Endothelial cell (in vitro differentiated cells): ENCODE results near the gene DLEC1. TPM values are rescaled to one million over a fixed set of nuclear protein-coding genes. Genes with fewer than 3 reads are reported as not detected.

Experiments
- DNase-seq: peaks from one replicate; pipeline ENCODE4 v3.0.0; 2021; ENCODE audit warnings: low spot score
- H3K27ac Mint-ChIP-seq: one replicate; pipeline ENCODE4 v1.8.0; 2021; ENCODE audit warnings: mixed read lengths, inconsistent platforms; ENCODE audit not compliant: unreplicated experiment
- H3K27me3 Mint-ChIP-seq: one replicate; pipeline ENCODE4 v1.8.0; 2021; ENCODE audit warnings: mild to moderate bottlenecking, moderate library complexity, mixed read lengths, inconsistent platforms; ENCODE audit not compliant: unreplicated experiment
- H3K36me3 Mint-ChIP-seq: one replicate; pipeline ENCODE4 v1.8.0; 2021; ENCODE audit warnings: mild to moderate bottlenecking, low read depth, mixed read lengths, inconsistent platforms; ENCODE audit not compliant: unreplicated experiment
- H3K4me1 Mint-ChIP-seq: one replicate; pipeline ENCODE4 v1.8.0; 2021; ENCODE audit warnings: mild to moderate bottlenecking, mixed read lengths, inconsistent platforms; ENCODE audit not compliant: unreplicated experiment
- H3K4me3 Mint-ChIP-seq: one replicate; pipeline ENCODE4 v1.8.0; 2021; ENCODE audit warnings: mild to moderate bottlenecking, mixed read lengths, inconsistent platforms; ENCODE audit not compliant: unreplicated experiment
- H3K9me3 Mint-ChIP-seq: one replicate; pipeline ENCODE4 v1.8.0; 2021; ENCODE audit warnings: mixed read lengths, inconsistent platforms; ENCODE audit not compliant: unreplicated experiment
- CTCF ChIP-seq: fragments of 200-600 bp; sonication (generic); IDR thresholded peaks from one replicate; pipeline ENCODE4 v1.5.0; 2021; ENCODE audit warnings: antibody characterized with exemption; ENCODE audit not compliant: unreplicated experiment
- total RNA-seq: library from RNA; stranded (reverse); fragmentation: NEBNext Ultra II Directional; extraction: Animal tissue kit (Norgen Biotek cat#: 25700); gene quantifications from one replicate; pipeline ENCODE4 v1.2.1, GENCODE V29; 2021; ENCODE audit not compliant: unreplicated experiment

The DLEC1 gene
- total RNA-seq, 1 donor from 2014 or later: 0.62 TPM

DNA sequence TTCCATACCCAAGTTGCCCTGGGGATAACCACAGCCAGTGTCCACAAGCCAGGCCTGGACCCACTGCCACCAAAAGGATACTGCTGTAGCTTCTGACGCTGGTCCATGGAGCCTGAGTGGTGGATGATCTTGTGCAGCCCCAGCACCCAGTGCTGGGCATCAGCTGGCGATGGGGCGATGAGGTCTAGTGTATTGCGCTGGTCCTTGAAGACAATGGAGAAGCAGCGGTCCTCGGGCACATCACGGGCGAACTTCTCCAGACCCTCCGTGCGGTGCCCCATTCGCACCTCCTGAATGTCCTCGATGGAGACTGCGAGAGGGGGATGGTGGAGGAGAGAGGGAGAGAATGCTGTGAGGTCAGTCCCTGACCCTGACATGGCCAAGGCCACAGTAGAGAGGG lies 22.6 kb upstream of the DLEC1 start:
- H3K27me3 Mint-ChIP-seq: peaks cover 6% of the 10 kb centered on the region
- H3K4me1 Mint-ChIP-seq: peaks cover 10% of the 10 kb centered on the region
- no peak for TF ChIP-seq CTCF
- H3K27ac Mint-ChIP-seq: no peak overlapping the region
- no peak for DNase-seq
- H3K36me3 Mint-ChIP-seq: peaks cover 40% of the 10 kb centered on the region
- H3K9me3 Mint-ChIP-seq: no peaks in the 10 kb centered on the region
- H3K4me3 Mint-ChIP-seq: peak overlapping the region; percentile 56

- Mint-ChIP-seq H3K27me3 (peaks cover 9% of the 10 kb centered on the region), H3K9me3 (no peaks in the 10 kb centered on the region), H3K4me3 (no peak overlapping the region), H3K36me3 (peaks cover 36% of the 10 kb centered on the region), H3K4me1 (peaks cover 4% of the 10 kb centered on the region), H3K27ac (no peak overlapping the region)
- DNase-seq: no peak
- TF ChIP-seq CTCF: no peak
These were observed 22.1 kb upstream of the DLEC1 start for GRCh38 chr3:38016847-38017444.

DNA sequence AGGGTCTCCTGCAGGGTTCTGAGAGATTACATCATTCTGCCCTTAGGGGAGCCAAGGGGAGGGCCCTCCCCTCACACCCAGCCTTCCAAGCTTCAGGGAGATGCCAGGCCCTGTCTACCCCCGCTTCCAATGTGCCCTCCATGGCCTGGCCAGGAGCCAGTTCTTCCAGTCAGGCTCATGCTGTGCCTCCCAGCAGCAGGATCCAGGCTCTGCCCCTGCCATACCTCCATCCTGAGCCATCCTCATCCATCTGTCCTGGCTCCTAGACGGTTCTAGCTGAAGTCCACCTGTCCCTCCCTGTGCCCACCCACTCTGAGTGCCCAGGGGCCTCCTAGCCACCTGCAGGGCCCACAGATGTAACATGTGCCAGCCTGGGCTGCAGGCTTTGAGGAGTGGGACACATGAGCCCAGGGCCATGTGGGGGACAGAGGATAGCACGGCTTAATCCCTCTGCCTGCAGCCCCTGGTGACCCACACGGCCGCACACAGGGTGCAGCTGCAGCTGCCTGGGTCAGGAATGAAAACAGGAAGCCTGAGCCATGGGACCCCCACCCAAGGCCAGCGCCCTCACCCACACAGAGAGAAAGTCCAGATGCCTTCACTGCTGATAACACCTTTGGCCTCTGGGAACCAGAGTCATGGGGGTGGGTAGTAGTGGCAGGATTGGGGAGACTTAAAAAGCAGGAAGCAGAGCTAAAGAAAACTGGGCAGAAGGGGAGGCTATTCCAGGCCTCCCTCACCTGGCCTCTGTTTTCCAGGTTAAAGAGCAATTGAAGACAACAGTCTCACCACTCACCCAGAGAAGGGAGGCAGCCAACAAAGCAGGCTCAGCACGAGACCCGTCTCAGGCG lies 21.3 kb upstream of the DLEC1 start:
- no peak for TF ChIP-seq CTCF
- H3K36me3 Mint-ChIP-seq: peaks cover 36% of the 10 kb centered on the region
- no peak overlapping the region for H3K4me3 Mint-ChIP-seq
- peaks cover 9% of the 10 kb centered on the region for H3K27me3 Mint-ChIP-seq
- H3K9me3 Mint-ChIP-seq: no peaks in the 10 kb centered on the region
- no peak overlapping the region for H3K27ac Mint-ChIP-seq
- peaks cover 3% of the 10 kb centered on the region for H3K4me1 Mint-ChIP-seq
- no peak for DNase-seq

GRCh38 chr3:38018296-38019266 lies 20.4 kb upstream of the DLEC1 start:
- Mint-ChIP-seq H3K4me3 (no peak overlapping the region), H3K27me3 (peaks cover 14% of the 10 kb centered on the region), H3K36me3 (peaks cover 36% of the 10 kb centered on the region), H3K27ac (no peak overlapping the region), H3K4me1 (peaks cover 4% of the 10 kb centered on the region), H3K9me3 (no peaks in the 10 kb centered on the region)
- DNase-seq: no peak
- TF ChIP-seq CTCF: no peak
